Renal cortex interstitium (tissue), 11 donors: ENCODE data around the gene PPT2. TPM values are rescaled to one million over a fixed set of nuclear protein-coding genes. Genes with fewer than 3 reads are reported as not detected.
"Not testable (repeated sequence)": the region's sequence is repeated elsewhere in the genome, so short reads cannot be mapped to it uniquely, and the experiment has no call there.

Source experiments
- DNase-seq, 11 donors: peaks; one replicate each; pipeline ENCODE4 v3.0.0-alpha.2; 2013; ENCODE audit warnings: low read depth in 9 of 11, low spot score in 4 of 11; ENCODE audit errors: extremely low read depth in 1 of 11
- polyA plus RNA-seq, 3 donors: library from polyadenylated mRNA; unstranded; fragments of 120-200 nt; gene quantifications; one replicate each; pipeline ENCODE4 v1.2.1, GENCODE V29; 2013; ENCODE audit not compliant: insufficient read length in 3 of 3

PPT2 gene
- polyA plus RNA-seq, 3 donors = 30.5 to 48.4 (median 33.4) TPM

DNA sequence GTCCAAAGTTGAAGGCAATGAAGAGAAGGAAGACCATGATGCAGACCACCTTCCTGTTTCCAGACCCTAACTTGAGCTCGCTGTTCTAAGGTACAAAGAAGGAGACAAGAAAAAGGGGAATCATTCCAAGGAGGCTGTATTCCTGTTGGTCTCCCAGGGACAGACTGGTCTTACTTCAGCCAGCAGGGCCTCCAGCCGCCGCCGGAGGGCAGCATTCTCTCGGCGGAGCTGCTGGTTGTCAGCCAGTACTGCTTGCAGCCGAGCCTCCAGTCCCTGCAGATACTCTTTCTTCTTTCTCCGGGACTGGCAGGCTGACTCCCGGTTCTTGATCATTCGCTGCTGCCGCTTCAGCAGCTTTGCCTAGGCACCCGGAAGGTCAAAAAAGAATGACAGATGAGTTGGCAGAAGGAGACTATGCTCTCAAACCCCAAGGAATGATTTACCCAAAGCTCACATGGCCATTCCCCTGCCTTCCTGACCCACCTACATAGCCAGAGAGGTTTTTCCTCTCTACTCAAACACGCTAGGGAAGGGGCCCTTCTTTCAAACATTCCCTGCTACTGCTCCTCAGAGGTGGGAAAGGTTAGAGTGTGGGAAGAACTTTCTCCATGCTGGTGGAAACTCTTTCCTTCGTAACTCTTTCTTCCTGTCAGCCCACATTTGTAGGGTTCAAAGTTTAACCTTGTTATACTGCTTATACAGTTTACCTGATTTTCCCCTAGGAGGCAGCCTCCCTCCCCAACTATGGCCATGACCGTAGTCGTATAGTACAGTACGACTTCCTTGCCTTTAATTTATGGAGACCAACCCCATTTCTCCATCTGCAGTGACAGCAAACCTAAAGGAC is 34.9 kb upstream of the PPT2 start:
- DNase-seq = peak in 9 of 11 donors; percentile 64 to 80 (median 72)

DNA sequence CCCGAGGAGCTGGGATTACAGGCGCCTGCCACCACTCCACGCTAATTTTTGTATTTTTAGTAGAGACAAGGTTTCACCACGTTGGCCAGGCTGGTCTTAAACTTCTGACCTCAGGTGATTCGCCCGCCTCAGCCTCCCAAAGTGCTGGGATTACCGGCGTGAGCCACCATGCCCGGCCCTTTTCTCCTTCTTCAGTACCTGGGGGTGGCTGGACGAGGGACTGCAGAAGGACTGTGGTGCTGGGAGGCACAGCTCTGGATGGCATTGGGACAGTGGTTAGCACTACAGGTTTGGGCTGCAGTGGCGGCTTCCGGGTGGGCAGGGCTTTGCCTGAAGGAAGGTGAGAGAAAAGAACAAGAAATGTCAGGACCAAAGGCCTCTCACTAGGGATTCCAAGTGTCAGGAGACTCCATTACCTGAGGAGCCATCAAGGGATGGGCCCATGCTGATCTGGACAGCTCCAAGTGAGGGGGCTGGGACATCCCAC is 33.3 kb upstream of the PPT2 start:
- DNase-seq = no peak

DNA sequence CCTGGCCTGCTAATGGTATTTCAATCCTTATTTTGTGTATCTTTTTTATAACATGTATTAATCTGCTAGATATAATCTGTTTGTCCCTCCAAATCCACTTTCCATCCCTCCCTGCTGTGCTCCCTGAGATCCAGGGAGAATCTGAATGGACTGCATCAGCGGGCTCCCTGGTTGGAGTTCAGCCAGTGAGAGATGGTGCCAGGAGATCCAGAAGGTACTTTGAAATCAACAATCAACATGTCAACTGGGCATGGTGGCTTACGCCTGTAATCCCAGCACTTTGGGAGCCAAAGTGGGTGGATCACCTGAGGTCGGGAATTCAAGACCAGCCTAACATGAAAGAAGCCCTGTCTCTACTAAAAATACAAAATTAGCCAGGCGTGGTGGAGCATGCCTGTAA is 30.3 kb upstream of the PPT2 start:
- no peak for DNase-seq

DNA sequence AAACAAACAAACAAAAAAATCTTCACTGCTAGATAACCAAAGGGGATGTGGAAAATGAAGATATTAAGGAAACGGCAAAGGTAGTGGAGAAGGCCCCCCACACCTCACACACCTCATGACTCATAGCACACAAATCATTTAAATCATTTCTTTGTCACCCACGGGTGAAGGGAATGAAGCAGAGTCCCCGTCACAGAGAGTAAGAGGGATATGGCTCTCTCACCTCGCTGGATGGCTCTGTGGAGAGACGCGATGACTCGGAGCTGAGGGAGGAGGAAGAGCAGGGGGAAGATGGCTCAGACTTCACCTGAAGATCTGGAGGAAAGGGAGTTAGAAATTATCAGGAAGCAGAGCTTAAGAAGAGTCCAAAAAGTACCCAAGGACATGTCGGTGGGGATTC is 27.1 kb upstream of the PPT2 start:
- no peak for DNase-seq

DNA sequence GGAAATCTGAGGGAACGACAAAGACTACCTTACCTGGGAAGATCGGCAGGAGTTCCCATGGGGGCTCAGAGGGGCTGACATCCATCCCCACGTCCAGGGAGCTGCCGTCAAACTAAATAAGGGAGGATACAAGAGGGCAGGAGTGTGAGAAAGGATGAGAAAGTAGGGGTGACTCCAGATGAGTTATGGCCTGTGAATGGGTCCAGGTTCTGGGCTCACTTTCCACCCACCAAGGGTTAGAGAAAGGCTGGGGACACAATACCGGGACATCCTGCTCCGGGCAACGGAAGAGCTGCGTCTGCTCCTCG is 26.6 kb upstream of the PPT2 start:
- no peak for DNase-seq

DNA sequence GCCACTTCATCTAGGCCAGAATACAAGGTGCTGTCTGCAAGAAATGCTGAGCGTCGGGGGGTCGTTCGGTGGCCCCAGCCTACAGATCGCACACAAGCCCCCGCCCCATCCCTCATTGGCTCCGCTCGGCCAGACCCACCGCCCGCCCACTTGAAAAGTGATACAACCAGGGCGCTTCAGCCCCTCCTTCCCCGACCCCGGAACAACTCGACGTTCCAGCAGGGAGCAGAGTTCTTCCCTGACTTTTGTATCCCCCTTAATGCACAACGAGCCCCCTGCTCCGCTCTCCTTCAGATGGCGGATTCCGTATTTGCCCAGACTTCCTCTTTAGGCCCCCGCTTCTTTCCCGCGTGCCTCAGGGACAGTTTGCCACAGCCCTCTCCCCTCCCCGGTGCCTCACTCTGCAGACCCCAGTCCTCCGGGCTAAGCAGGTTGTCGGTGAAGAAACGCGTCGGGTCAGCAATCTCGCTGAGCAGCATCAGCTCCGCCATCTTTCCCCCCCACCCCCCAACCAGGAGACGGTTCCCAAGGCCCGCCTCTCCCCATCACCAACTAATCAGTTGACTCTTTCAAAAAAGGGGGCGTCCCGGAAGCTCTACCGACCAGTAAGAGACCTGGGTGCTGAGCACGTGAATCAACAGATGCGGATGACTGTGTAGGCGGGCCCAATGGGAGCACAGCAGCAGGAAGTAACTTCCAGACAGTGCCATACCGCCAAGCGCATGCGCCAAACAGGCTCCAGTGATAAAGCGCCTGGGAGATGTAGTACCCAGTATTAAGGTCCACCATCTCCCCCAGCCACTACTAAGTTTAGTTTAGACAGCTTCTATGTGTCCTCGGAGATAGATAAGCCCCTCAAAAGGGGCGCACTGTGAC is 26.0 kb upstream of the PPT2 start, which contains the start of gene ATF6B:
ATF6B (minus strand) TSS at position 530 of the 876 bp plus-strand sequence; CDS start at position 491, 39 bp downstream.
- peak; percentile 89 to 100 (median 98) for DNase-seq

DNA sequence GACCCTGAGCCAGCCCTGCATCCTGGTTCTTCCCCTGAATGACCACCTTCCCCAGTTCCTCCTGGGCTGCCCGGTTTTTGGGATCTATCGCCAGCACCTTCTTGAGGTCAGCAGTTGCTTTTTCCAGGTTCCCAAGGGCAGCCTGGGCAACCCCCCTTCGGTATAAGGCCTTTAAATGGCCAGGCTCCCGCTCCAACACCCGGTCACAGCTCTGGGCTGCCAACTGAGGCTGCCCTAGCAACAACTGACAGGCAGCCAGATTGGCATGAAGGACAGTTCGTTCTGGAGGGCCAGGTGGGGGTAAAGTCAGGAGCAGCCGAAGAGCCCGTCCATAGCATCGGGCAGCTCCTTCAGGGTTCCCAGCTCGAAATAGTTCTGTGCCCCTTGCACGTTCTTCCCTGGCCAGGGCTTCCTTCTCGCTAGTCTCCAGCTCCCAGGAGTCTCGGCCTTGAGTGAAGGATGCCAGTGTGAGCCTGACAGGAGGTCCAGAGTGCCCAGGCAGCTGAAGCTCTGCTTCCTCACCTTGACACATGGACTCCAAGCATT is 25.1 kb upstream of the PPT2 start:
- DNase-seq = no peak

DNA sequence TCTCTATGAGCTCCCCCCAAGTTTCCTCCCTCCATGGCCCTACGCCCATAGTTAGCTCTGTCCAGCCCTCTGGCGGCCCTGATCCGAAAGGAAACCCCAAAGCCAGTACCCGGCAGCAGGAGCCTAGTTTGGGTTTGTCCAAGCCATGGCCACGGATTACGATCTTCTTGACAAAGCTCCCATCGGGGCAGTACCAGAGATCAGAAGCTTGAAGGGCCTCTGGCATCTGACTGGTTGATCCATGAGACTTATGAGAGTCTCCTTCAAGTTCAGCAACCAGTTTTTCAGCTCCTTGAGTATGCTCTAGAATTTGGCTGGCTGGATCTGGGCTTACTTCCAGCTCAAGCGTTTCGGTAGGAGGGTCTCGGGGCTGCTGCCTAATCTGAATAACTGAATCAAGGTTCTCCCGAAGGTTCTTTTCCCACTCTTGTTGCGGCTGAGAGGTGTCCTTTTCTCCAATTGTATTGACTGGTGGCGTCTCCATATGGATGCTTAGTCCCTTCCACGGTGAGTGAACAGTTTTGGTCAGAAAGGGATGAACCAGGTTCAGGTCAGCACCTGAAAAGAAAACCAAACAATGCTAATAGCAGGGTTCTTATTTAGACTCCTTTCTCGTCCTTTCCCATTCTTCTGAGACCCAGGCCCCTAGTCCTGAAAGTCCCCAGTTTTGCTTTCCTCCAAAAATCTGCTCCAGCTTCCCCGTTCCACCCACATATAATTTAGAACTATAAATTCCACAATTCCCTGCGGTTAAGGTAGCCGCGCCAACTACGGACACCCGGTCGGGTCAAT is 24.4 kb upstream of the PPT2 start:
- DNase-seq = no peak

DNA sequence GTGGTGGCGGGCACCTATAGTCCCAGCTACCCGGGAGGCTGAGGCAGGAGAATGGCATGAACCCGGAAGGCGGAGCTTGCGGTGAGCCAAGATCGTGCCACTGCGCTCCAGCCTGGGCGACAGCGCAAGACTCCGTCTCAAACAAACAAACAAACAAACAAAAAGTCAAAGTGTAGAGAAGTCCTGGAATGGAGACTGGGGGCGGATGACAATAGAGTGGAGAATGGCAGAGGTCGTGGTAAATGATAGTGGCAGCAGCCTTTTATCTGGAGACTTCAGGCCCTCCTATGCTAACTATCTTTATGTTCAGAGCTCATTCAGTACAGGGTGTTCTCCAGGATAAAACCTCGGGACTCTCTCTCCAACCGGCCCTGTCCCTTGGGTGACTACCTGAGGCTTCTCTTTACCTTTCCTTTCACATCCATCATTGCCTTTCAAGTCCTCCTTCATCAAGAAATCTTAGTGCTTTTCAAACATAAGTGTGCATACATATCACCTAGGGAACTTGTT is 22.4 kb upstream of the PPT2 start:
- no peak for DNase-seq

DNA sequence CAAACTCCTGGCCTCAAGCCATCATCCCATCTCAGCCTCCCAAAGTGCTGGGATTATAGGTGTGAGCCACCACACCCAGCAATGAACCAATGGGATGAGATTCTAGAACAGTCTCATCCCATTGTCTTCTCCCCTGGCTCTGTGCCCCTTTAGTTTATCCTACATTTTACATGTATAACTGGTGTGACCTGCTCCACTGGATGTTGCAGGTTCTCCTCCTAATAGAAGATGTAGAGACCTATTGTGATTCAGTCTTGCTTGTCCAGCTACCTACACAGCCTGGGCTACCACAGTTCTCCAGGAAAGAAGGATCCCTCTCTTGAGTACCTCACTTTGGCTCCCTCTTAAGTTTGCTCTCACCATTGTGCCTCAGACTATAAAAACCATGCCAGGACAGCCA is 21.8 kb upstream of the PPT2 start:
- no peak for DNase-seq

DNA sequence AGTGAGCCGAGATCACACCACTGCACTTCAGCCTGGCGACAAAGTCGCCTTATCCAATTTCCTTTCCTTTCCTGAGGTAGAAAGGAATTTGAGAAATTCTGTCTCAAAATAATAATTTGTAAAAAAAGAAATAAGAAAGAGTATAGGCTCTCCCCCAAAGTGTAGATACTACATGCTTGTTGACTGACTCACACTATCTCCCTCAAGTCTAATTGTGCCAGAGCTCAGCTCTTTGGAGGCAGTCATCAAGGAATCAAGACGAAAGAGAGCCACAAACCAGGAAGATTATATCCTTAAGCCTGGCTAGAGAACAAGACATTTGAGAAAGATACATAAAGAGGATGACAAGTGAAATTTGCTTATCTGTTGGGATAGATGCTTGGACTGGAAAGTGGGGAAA is 20.2 kb upstream of the PPT2 start:
- DNase-seq = no peak

DNA sequence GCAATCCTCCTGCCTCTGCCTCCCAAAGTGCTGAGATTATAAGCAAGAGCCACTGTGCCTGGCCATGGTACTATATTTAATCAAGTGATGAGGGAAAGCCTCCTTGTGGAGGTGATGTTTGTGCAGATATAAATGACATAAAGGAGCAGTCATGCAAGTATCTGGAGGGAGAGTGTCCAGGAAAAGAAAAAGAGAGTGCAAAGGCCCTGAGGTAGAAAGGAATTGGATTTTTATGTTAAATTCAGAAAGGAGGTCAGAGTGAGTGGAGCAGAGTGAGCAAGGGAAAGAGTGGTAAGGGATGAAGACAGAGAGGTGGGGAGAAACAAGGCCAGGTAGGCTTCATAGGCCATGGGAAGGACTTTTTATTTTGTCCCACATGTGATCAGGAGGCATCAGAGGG is 16.5 kb upstream of the PPT2 start:
- DNase-seq = no peak

DNA sequence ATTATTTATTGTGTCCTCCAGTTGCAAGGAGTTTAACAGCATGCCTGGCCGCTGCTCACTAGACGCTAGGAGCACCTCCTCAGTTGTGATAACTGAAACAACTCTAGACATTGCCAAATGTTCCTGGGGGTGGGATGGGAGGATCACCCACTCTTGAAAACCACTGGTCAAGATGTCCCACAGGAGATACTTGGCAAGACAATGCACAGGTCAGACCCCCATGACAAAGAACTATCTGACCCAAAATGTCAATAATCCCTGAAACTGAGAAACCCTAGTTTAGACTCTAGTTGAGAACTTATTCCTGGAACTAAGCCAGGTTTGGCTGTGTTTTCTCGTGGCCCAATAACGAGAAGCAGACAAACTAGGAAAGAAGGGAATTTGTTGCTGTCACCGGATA is 14.4 kb upstream of the PPT2 start:
- DNase-seq = no peak

DNA sequence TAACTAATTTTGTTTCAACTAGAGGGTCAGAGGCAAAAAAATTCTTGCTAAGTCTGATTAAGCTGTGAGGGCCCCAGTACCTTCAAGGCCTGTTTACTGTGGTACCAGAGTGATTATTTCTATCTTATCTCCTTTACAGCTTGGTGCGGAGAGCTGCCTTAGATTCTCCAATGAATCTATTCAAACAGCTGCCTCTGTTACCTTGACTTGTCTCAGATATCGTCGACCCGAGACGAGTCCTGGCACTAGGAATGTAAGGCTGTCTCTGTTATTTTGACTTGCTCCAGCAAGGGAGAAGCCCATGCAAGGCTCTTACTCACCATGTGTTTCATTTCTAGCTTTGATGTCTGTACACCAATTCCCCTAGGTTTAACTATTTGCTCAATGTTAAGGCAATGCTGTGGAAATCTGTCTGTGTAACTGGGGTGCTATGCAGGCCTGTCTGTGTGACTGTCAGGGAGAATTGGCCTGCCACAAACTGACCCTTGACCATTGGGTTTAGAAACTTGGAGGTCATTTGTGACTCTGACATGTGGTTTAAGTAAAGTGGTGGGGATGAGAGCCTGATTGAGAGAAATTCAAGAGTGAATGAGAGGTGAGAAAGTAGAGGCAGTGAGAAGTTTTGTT is 13.4 kb upstream of the PPT2 start:
- no peak for DNase-seq

DNA sequence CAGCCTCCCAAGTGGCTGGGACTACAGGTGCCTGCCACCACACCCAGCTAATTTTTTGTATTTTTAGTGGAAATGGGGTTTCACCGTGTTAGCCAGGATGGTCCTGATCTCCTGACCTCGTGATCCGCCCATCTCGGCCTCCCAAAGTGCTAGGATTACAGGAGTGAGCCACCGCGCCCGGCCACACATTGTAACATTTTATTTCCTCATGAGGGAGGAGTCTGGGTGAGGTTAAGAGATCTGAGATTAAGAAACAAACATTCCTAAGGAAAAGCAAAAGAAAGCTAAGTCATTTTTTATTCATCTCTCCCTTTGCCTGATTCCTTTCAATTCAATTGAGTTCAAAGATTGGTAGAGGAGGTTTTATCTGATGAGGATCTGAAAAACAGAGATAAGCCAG is 9.7 kb upstream of the PPT2 start:
- DNase-seq = not testable (repeated sequence)

DNA sequence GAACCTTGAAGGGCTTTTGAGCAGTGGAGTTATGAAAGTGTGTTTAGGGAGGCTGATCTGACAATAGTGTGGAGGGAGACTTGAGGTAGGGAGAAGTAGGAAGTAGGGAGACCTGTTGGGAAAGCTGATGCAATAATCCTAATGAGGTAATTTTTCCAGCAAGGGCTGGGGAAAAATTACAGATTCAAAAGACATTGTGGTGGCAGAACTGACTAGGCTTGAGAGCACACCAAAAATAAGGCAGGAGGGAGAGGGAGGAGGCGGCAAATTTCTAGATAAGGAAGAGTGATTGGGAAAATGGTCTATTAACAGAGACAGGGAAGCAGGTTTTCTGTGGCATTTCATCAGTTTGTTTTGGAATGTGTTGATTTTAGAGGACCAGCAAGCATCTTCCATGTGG is 7.7 kb upstream of the PPT2 start:
- DNase-seq = no peak

DNA sequence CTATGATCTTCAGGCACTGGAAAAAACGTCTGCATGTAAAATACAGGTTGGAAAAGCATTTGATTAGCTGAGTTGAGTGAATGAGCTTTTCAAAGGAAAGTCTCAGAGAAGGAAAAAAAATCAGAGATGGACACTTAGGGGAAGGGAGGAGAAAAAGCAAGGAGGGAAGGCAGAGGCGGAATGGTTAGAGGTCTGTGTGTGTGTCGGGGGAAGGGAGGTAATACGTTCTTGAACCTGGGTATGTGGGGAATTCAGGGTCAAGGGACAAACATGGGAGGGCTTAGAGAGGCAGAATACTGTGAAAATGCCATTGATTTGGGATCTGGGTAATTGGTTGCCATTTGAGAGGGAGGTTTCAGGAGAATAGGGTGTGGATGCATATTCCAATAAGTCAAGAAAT is 7.3 kb upstream of the PPT2 start:
- DNase-seq = no peak

DNA sequence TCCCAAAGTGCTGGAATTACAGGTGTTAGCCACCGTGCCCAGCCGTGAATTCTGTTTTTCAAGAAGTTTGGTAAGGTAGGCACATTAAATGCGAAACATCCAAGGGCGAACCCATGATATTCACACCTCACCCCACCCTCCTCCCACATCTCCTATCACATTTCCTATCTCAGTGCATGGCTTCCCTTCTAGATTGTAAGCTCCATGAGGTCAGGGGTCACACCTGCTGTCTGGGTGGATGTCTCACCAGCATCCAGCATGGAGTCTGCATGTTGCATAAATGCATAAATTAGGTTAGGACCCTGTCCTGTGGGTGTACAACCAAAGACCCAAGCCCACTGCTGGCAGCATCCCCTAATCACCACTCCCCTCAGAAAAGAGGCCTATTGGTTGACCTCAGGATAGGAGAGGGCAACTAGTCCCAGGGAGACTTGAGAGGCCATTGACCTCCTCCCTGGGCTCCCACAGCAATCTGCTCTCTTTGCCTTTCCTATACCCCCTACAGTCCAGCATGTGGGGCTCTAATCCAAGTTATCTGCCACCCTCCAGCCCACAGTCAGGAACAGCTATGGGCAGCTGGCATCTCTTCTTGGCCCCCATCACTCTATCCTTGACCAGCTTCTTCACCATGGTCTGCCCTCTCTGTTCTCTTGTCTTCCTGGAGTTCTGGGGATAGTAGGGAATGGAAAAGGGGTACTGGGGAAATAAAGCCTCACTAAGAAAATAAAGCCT is 6.4 kb upstream of the PPT2 start:
- DNase-seq = no peak
